Retinal pigment epithelial cell (primary cell): Measurements from ENCODE around the gene ZNF181.
A peak's percentile ranks its signal among the peaks of the same experiment; 100 is the strongest.
"Not testable (repeated sequence)": the region's sequence is repeated elsewhere in the genome, so short reads cannot be mapped to it uniquely, and the experiment has no call there.

Source experiments
- DNase-seq: peaks from one replicate; pipeline ENCODE4 v3.0.0-alpha.2; 2010; ENCODE audit warnings: low read depth
- H3K4me3 ChIP-seq: 2 replicates; pipeline ENCODE4 v1.5.1; 2011; ENCODE audit warnings: mild to moderate bottlenecking, low read length, control low read depth, moderate library complexity
- CTCF ChIP-seq: conservative IDR thresholded peaks from 2 replicates; pipeline ENCODE4 v1.5.1; 2011; ENCODE audit warnings: low read depth, low read length, control low read depth, inconsistent platforms

The ZNF181 gene

GRCh38 chr19:34733746-34734536, at the start of gene ZNF181:
Gene ZNF181 (plus strand): TSS chr19:34734243. CDS start chr19:34735038, 795 bp downstream.
- DNase-seq, result peak; percentile 63
- H3K4me3 ChIP-seq, result peak within 1 kb of the TSS; percentile 85
- no peak for TF ChIP-seq CTCF

DNA sequence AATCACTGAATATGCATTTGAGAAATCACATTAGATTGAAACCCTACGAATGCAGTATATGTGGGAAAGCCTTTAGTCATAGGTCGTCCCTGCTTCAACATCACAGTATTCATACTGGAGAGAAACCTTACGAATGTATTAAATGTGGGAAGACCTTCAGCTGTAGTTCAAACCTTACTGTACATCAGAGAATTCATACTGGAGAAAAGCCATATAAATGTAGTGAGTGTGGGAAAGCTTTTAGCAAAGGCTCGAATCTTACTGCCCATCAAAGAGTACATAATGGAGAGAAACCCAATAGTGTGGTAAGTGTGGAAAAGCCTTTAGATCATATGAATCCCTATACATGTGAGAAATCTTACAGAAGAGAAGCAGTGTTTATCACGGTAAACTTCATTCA, 48.8 kb upstream of the ZNF181 start:
- H3K4me3 ChIP-seq, DNase-seq: not testable (repeated sequence)

DNA sequence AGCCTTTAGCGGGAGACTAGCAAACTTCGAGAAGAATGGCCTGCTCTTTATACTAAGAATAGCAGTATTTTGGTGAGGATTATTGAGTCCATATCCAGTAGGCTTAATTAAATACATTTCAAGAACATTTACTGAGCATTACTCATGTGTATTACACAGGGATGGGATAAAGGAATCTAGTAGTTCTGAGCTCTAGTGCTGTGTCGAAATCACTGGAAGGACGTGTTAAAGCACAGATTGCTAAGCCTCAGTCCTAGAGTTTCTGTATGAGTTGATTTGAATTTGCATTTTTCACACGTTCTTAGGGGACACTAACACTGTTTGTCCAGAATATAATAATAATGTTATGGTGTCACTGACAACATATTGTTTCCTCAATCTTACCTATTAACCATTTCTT, 47.6 kb upstream of the ZNF181 start:
- no peak overlapping the region for H3K4me3 ChIP-seq
- no peak for TF ChIP-seq CTCF
- DNase-seq, result no peak

GRCh38 chr19:34687348-34687747, 46.7 kb upstream of the ZNF181 start:
- DNase-seq, result no peak
- H3K4me3 ChIP-seq, result no peak overlapping the region
- no peak for TF ChIP-seq CTCF

DNA sequence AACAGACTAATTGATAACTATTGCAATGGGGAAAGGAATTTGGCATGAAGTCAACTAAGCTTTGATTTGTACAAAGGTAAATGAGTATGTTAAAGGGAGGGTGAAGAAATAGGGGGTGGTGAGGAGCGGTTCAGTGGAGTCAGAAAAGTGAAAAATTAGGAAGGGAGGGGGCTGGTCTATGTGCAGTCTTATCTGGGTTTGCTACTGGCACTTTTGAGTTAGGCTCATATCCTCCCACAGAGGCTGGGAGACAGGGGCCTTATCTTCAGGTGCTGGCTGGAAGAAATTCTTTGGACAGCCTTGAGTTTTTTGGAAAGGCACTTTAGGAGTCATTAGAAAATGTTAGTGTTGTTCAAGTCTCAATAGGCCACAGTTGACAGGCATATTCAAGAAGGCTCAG, 45.5 kb upstream of the ZNF181 start:
- no peak overlapping the region for H3K4me3 ChIP-seq
- no peak for TF ChIP-seq CTCF
- DNase-seq, result no peak

- TF ChIP-seq CTCF, result no peak
- H3K4me3 ChIP-seq, result no peak overlapping the region
- DNase-seq, result no peak
These were observed 43.7 kb upstream of the ZNF181 start for GRCh38 chr19:34690372-34690771.

GRCh38 chr19:34692549-34692948, 41.5 kb upstream of the ZNF181 start:
- no peak for DNase-seq
- H3K4me3 ChIP-seq, result no peak overlapping the region
- TF ChIP-seq CTCF, result no peak

GRCh38 chr19:34707661-34708060, 26.4 kb upstream of the ZNF181 start:
- TF ChIP-seq CTCF, result no peak
- H3K4me3 ChIP-seq, result no peak overlapping the region
- DNase-seq, result no peak
